DMS 273 treated with DMSO at 0.1 percent for 48 hours (cell line): ENCODE data around the gene MRC2.
"Not testable (repeated sequence)": the region's sequence is repeated elsewhere in the genome, so short reads cannot be mapped to it uniquely, and the experiment has no call there.

Source experiments
- DNase-seq: peaks from one replicate; lab custom pipeline; 2025; lab: John Stamatoyannopoulos, UW

Gene MRC2

DNA sequence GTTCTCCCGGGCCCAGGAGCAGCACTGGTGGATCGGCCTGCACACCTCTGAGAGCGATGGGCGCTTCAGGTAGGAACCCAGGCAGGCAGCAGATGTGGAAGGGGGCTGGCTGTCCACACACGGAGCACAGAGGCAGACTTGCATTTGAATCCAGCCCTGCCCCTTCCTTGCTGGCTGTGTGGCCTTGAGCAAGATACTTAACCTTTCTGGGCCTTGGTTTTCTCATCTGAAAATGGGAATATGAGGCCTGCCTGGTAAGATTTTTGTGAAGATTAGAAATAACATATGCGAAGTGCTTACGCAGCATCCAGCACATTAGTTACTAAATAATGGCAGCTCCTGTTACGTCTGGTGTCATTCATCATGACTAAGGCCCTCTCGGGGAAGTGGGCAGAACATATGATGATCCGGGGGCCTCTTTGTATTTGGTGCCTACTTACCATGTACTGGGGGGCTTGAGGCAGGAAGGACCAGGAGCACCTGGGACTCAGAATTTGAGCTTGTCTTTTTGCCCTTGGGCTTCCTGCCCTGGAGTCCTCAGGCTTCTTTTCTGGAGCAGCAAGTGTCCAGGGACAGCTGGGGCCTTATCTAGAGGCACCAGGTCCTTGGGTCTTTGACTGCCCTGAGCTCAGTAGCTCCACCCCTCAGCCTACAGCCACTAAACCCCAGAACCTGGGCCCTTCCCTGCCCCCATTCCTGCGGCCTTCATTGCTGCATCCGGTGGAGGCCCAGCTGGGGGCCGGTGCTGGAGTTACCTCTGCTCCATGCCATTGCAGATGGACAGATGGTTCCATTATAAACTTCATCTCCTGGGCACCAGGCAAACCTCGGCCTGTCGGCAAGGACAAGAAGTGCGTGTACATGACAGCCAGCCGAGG is 53.8 kb downstream of the MRC2 start:
- peak; percentile 54 for DNase-seq

DNA sequence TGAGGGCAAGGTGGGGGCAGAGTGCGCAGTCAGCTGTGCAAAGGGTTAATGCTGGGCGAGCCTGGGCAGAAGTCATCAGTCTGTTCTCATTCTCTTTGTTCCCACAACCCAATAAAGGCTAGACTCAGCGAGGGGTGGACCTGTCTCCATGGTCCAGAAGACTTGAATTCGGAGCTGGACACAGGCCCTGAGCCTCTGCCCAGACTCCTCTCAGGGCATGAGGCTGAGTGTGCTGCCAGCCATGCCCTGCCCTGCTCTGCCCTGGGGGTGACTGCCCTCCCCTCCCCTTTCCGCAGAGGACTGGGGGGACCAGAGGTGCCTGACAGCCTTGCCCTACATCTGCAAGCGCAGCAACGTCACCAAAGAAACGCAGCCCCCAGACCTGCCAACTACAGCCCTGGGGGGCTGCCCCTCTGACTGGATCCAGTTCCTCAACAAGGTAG is 54.5 kb downstream of the MRC2 start:
- DNase-seq = no peak

DNA sequence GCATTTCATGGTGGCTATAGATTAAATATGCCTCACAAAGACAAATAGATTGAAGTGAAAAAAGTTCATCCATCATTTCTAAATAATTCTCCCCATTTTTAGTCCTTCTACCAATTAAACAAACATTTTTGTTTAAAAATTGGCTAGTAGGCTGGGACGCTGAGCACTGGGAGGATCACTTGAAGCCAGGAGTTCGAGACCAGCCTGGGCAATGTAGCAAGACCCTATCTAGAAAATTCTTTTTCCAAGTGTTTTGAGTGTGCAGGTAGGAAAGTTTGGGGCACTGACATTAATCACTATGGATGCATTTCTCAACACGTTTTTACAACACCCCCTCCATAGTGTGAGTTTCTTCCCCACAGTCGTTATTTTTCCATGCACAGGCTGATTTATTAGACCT is 56.7 kb downstream of the MRC2 start:
- no peak for DNase-seq

DNA sequence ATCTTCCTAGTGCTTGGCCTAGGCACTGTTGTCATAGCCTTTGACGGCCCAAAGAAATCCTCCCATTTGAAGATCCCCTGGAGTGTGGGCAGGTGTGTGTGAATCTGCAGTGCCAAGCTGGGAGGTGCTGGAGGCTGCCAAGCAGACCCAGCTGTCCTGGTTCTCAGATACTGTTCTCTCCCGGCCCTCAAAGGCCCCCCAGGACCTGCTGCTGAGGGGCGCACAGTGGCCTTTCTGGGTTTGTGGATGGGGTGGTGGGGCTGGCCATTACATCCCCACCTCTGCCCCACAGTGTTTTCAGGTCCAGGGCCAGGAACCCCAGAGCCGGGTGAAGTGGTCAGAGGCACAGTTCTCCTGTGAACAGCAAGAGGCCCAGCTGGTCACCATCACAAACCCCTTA is 60.5 kb downstream of the MRC2 start:
- no peak for DNase-seq

DNA sequence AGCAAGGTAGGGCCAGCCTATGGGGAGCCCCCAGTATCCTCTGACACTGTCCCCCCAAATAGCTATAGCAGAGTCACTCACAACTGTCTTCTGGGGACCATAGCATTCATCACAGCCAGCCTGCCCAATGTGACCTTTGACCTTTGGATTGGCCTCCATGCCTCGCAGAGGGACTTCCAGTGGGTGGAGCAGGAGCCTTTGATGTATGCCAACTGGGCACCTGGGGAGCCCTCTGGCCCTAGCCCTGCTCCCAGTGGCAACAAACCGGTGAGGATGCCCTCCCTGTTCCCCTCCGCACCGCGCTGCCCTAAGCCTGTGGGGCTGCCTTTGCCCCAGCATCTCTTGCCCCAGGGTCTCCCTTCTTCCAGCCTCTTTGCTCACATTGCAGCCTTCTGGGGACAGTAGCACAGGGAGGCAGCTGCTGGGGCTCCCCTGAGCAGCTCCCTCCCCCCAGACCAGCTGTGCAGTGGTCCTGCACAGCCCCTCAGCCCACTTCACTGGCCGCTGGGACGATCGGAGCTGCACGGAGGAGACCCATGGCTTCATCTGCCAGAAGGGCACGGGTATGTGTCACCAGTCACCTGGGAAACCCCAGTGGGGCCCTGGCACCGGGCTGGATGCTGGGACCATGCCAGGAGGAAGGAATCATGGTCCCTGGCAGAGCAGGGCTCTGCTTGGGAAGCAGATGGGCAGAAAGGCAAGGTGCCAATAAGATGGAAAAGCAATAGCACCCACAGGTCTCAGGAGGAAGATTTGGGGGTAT is 61.1 kb downstream of the MRC2 start:
- peak; percentile 72 for DNase-seq

DNA sequence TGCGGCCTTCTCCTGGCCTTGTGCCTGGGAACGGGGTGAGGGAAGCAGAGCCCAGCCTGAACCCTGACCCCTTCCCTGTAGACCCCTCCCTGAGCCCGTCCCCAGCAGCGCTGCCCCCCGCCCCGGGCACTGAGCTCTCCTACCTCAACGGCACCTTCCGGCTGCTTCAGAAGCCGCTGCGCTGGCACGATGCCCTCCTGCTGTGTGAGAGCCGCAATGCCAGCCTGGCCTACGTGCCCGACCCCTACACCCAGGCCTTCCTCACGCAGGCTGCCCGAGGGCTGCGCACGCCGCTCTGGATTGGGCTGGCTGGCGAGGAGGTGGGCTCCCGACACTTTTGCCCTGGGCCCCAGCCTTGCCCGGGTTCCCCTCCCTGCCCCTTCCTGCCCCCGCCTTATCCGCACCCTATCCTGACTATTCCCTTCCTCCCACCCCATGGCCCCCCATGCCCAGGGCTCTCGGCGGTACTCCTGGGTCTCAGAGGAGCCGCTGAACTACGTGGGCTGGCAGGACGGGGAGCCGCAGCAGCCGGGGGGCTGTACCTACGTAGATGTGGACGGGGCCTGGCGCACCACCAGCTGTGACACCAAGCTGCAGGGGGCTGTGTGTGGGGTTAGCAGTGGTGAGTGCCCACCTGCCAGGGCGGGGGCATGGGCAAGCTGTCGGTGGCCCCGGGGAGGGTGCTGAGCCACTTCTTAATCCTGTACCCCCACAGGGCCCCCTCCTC is 62.1 kb downstream of the MRC2 start:
- DNase-seq = no peak

DNA sequence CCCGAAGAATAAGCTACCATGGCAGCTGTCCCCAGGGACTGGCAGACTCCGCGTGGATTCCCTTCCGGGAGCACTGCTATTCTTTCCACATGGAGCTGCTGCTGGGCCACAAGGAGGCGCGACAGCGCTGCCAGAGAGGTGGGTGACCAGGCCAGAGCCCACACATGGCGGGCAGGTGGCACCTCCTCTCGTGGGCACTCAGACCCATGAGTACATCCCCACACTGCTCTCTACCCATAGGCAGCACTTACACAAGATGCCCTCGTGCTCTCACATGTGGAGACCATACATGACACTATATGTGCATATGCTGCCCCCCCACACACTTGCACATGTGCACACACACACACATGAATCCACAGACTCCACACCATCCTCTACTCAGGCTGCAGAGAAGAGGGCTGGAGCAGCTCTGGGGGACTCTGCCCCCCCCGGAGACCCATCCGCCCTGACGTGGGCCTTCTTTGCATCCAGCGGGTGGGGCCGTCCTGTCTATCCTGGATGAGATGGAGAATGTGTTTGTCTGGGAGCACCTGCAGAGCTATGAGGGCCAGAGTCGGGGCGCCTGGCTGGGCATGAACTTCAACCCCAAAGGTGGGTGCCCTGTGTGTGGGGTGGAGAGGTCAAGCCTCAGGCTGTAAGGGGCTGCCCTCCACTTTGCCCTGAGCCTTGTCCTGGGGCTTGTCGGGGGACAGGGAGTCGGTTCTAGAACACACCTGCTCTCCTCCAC is 62.9 kb downstream of the MRC2 start:
- DNase-seq = no peak

DNA sequence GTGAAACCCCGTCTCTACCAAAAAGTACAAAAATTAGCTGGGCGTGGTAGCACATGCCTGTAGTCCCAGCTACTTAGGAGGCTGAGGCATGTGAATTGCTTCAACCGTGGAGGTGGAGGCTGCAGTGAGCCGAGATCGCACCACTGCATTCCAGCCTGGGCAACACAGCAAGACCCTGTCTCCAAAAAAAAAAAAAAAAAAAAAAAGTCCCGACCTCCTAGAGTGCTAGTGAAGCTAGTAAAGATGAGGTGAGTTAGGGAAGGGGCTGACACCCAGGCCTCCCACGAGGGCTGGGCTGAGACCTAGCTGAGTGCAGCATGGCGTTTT is 64.1 kb downstream of the MRC2 start:
- DNase-seq = not testable (repeated sequence)

DNA sequence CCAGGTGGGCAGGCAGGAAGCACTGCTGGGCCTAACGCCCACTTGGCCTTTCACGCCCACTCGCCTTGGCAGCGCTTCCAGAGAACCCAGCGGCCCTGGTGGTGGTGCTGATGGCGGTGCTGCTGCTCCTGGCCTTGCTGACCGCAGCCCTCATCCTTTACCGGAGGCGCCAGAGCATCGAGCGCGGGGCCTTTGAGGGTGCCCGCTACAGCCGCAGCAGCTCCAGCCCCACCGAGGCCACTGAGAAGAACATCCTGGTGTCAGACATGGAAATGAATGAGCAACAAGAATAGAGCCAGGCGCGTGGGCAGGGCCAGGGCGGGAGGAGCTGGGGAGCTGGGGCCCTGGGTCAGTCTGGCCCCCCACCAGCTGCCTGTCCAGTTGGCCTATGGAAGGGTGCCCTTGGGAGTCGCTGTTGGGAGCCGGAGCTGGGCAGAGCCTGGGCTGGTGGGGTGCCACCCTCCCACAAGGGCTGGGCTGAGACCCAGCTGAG is 64.7 kb downstream of the MRC2 start:
- DNase-seq = no peak

DNA sequence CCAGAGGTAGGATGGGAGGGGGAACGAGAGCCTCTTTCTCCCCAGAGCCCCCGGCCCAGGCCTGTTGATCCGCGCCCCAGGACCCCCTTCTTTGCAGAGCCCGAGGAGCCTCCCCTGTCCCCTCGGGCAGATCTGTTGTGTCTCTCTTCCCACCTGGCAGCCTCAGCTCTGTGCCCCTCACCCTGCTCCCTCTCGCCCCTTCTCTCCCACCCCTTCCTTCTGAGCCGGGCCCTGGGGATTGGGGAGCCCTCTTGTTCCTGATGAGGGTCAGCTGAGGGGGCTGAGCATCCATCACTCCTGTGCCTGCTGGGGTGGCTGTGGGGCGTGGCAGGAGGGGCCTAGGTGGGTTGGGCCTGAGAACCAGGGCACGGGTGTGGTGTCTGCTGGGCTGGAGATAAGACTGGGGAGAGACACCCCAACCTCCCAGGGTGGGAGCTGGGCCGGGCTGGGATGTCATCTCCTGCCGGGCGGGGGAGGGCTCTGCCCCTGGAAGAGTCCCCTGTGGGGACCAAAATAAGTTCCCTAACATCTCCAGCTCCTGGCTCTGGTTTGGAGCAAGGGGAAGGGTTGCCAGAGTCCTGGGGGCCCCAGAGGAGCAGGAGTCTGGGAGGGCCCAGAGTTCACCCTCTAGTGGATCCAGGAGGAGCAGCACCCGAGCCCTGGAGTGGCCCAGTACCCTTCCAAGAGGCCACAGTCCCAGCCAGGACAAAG is 65.4 kb downstream of the MRC2 start:
- DNase-seq = no peak

DNA sequence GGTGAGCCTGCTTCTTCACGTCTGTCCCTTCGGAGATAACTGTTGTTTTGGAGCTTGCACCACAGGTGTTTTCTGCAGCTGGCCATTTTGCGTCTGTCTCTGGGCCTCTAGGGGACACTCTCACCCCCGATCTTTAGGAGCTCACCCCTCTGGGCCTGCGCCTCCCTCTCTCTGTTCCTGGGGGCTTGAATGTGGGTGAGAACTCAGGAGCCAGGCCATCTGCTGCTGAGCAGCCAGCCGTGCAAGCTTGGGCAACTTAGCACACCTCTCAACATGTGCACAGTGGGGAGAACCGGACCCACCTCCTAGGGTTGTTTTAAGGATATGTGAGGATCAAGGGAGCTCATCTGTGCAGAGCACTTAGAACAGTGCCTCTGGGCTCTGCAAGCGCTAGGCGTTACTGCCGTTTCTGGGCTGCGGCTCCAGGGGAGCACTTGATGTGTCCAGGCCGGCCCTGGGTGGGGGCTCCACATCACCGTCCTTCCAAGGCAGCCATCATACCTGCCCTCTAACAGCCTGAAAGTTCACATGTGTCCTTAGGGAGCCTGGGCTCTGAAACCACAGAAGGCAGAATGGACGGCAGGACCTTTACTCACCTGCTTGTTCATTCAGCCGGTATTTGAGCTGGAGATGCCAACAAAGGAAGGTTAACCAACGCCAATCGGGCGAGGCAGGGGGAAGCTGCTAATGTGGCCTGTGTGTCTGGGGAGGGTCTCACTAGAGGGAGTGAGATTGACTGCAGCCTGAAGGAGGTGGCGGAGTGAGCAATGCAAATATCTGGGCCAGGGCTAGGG is 66.3 kb downstream of the MRC2 start:
- DNase-seq = peak; percentile 92

DNA sequence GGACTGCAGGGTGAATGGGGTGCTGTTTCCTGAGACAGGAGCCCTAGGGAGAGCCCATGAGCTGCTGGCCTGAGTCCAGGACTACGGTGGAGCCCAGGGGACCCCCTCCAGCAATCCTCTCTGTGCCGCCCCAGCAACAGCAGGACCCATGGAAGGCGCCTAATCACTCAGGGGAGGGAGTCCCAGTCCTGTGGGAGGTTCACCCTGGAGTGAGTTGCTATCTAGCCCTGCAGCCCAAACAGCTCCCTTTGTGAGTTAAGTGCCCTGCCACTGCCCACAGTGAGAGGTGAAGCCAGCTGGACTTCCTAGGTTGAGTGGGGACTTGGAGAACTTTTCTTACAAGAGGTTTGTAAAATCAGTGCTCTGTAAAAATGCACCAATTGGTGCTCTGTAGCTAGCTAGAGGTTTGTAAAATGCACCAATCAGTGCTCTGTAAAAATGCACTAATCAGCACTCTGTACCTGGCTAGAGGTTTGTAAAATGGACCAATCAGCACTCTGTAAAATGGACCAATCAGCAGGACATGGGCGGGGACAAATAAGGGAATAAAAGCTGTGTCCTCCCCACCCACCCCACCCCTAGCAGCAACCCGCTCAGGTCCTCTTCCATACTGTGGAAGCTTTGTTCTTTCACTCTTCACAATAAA is 67.7 kb downstream of the MRC2 start:
- not testable (repeated sequence) for DNase-seq

DNA sequence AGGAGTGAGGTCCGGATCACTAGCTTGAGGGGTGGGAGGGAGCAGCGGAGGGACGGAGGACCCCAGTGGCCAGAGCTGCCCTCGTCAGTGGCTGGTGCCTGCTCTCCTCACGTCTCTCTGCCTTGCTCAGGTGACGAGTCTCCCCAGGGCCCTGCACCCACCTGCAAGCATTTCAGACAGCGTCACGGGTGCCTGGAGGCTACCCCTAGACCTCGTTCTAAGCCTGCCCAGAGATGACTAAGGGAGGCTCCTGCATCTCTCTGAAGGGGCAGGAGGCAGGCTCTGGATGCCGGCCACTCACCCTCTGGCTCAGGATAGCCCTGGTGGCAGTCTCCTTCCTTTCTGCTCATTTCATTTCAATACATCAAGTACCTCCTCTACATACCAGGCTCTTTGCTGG is 68.8 kb downstream of the MRC2 start:
- DNase-seq = no peak

DNA sequence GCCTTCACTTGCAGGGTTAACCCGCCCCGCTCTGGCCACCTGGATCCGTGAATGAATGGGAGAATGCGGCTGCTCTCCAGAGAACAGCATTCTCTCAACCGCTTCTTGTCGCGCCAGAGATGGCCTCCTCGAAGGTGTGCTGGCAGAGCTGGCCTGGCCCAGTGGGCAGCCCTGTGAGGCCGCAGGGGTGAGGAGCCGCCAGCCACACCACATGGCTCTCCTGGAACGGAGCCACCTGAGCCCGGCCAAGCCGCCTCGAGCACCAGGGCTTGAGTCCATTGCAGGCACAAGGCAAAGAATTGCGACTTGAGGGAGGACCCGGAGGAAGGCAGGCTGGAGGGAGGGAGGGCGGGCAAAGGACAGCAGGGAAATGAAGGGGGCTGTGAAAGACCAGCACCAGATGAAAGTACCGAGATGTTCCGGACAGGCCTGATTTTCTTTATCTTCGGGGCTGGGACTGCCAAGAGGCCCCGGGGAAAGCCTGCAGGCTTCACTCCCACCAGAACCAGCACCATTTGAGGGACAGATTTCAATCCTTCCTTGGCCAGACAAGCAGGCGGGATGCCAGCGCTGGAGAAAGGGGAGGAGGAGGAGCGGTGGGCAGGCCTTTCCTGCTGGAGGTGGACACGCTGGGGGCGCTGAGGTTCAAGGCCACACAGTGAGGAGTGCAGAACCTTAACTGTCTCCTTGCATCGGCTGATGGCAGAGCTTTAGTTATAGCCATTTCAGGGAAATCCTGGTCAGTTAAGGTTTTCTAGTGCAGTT is 69.4 kb downstream of the MRC2 start:
- DNase-seq = no peak

DNA sequence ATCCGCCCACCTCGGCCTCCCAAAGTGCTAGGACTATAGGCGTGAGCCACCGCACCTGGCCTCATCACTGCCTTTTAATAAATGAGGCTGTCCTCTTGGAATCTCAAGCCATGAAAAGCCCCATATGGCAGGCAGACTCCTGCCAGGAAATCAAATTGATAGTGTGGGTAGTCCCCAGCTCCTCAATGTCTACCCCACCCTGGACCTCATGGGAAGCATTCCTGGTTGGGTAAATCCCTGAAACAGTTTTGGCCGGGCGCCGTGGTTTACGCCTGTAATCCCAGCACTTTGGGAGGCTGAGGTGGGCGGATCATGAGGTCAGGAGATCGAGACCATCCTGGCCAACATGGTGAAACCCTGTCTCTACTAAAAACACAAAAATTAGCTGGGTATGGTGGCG is 71.0 kb downstream of the MRC2 start:
- peak; percentile 80 for DNase-seq

DNA sequence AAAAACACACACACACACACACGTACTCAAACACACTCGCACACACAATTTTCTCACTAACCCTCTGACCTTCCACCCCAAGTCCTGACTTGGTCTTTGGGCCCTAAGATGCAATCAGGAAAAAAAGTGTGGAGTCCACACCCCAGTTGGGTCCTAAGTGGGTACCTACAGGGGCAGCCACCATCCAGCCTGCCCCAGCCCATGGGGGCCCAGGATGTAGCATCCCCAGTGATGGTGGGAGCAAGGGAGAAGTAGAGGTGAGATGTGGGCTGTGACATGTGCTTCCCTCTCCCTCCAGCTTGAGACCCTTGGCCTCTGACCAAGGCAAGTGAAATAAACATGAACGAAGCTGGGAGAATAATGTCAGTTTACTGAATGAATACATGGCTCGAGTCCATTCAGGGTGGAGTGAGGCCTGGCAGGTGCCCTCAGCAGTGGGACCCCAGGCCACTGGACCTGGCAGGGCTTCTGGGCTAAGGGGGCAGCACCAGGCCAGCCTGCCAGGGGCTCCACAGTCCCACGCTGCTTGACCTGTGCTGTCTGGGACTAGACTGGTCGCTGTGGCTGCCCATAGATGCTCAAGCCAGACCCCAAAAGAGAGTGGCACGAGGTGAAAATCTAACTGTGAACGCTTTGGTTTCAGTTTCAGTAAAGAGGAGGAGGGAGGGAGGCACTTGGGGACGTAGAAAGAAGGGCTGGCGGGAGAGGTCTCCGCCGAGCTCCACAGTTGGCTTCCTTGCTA is 73.7 kb downstream of the MRC2 start:
- no peak for DNase-seq

DNA sequence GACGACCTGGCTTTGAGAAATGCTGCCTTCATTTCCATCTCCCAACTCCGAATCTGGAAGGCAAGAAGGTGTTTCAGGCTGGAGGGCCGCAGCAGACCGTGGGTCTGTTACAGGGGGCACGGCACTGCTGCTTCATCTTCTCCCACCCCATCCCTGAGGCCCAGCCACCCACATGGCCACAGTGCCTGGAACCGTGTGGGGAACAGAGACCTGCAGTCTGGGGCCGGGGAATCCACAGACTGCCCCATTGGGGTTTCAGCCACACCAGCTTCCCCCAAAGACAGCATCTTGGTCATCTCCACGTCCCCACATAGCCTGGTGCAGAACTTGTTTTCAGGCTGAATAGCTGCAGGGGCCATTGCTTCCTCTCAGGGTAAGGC is 74.2 kb downstream of the MRC2 start:
- no peak for DNase-seq

DNA sequence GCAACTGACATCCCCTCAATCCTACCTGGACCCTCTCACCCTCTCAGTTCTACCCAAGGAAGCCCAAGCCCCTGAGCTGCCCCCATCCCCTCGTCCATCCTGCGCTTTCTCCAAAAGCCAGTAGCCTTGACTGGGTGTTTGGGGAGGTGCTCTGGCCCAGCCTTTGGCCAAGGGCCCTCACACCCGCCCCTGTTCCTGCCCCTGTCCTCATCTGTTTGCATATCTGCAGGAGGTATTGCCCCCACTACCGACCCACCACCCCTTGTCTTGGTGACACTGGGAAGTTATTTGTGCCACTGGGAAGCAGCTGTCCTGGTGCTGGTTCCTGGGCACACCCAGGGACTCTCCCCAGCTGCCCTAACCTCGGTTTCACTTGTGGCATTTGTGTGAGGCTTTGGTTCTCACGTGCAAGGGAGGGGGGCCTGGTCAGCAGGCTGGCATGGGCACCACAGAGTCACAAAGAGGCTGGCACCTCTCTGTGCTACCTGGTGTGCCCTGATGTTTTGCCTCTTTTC is 75.3 kb downstream of the MRC2 start:
- no peak for DNase-seq
